ENCODE data around the gene SEMA3D. TPM values are rescaled to one million over a fixed set of nuclear protein-coding genes. Genes with fewer than 3 reads are reported as not detected.

Gene SEMA3D
- total and polyA plus RNA-seq, 7 donors: 0.23 to 5.5 (median 2.5) TPM

GRCh38 chr7:85101347-85101746 lies 85.5 kb downstream of the SEMA3D start:
- WGBS, 2 donors: 78 to 86% methylated on average over 2 of the region's 2 CpGs

GRCh38 chr7:85097844-85098243 lies 89.0 kb downstream of the SEMA3D start:
- Histone ChIP-seq H3K9me3 (no peaks in the 10 kb centered on the region), H3K27ac (no peak overlapping the region), H3K27me3 (no peaks in the 10 kb centered on the region), H3K4me3 (no peak overlapping the region), H3K4me1 (no peaks in the 10 kb centered on the region), H3K36me3 (no peaks in the 10 kb centered on the region)
- WGBS, 2 donors: 54 to 85% methylated on average over 1 of the region's 1 CpG
- TF ChIP-seq EP300 (IDR thresholded peaks at IDR 0.05) (no peak), POLR2A (IDR thresholded peaks at IDR 0.05) (no peak), POLR2AphosphoS5 (IDR thresholded peaks at IDR 0.05) (no peak), CTCF (IDR thresholded peaks at IDR 0.05) (no peak)
- no peak for DNase-seq
- intact Hi-C loops (cut with DNase I): no loop called here

More at GRCh38 chr7:85101347-85101746, 85.5 kb downstream of the SEMA3D start:
- intact Hi-C loops (cut with DNase I): no loop called here
- Histone ChIP-seq H3K36me3 (no peaks in the 10 kb centered on the region), H3K27ac (no peak overlapping the region), H3K27me3 (no peaks in the 10 kb centered on the region), H3K9me3 (no peaks in the 10 kb centered on the region), H3K4me1 (no peaks in the 10 kb centered on the region), H3K4me3 (no peak overlapping the region)
- TF ChIP-seq POLR2A (IDR thresholded peaks at IDR 0.05) (no peak), POLR2AphosphoS5 (IDR thresholded peaks at IDR 0.05) (no peak)
- no peak for DNase-seq

GRCh38 chr7:85095806-85096205 lies 91.0 kb downstream of the SEMA3D start:
- Histone ChIP-seq H3K27me3 (no peaks in the 10 kb centered on the region), H3K9me3 (no peaks in the 10 kb centered on the region), H3K27ac (no peak overlapping the region), H3K4me3 (no peak overlapping the region), H3K4me1 (peaks cover 0 to 11% (median 9%) of the 10 kb centered on the region in 4 donors), H3K36me3 (no peaks in the 10 kb centered on the region)
- WGBS, 2 donors: 79 to 84% methylated on average over 2 of the region's 2 CpGs
- no peak for DNase-seq
- intact Hi-C loops (cut with DNase I): no loop called here
- TF ChIP-seq POLR2A (IDR thresholded peaks at IDR 0.05) (no peak), POLR2AphosphoS5 (IDR thresholded peaks at IDR 0.05) (no peak), EP300 (IDR thresholded peaks at IDR 0.05) (no peak), CTCF (IDR thresholded peaks at IDR 0.05) (no peak)

- TF ChIP-seq EP300 (IDR thresholded peaks at IDR 0.05) (no peak), CTCF (IDR thresholded peaks at IDR 0.05) (no peak), POLR2AphosphoS5 (IDR thresholded peaks at IDR 0.05) (no peak), POLR2A (IDR thresholded peaks at IDR 0.05) (no peak)
- WGBS, 2 donors: 81 to 83% methylated on average over 2 of the region's 2 CpGs
- H3K27ac ChIP-seq: no peak overlapping the region
Observed at GRCh38 chr7:85095366-85095765, 91.5 kb downstream of the SEMA3D start.

GRCh38 chr7:85094046-85094725 lies 92.7 kb downstream of the SEMA3D start:
- no peak overlapping the region for H3K4me3 ChIP-seq
- no peak for TF ChIP-seq POLR2A (IDR thresholded peaks at IDR 0.05)
- TF ChIP-seq POLR2AphosphoS5 (IDR thresholded peaks at IDR 0.05): no peak
- no peak for TF ChIP-seq EP300 (IDR thresholded peaks at IDR 0.05)
- TF ChIP-seq CTCF (IDR thresholded peaks at IDR 0.05): no peak
- DNase-seq: peak; percentile 60
- no peak overlapping the region for H3K27ac ChIP-seq
- H3K36me3 ChIP-seq: no peaks in the 10 kb centered on the region
- intact Hi-C loops (cut with DNase I): no loop called here
- H3K27me3 ChIP-seq: no peaks in the 10 kb centered on the region
- H3K9me3 ChIP-seq: no peaks in the 10 kb centered on the region
- WGBS, 2 donors: 76 to 91% methylated on average over 3 of the region's 3 CpGs
- peaks cover 0 to 25% (median 19%) of the 10 kb centered on the region in 4 donors for H3K4me1 ChIP-seq

More at GRCh38 chr7:85095366-85095765, 91.5 kb downstream of the SEMA3D start:
- no peak for DNase-seq
- intact Hi-C loops (cut with DNase I): no loop called here
- Histone ChIP-seq H3K9me3 (no peaks in the 10 kb centered on the region), H3K4me3 (no peak overlapping the region), H3K4me1 (peaks cover 0 to 16% (median 13%) of the 10 kb centered on the region in 4 donors), H3K36me3 (no peaks in the 10 kb centered on the region), H3K27me3 (no peaks in the 10 kb centered on the region)

All from sigmoid colon (tissue), 7 donors.